ENCODE results near the gene LRRC32.

LRRC32 gene

GRCh38 chr11:76662656-76663485, 7.7 kb downstream of the LRRC32 start:
- no peak for DNase-seq (ENCODE audit: low spot score)

DNA sequence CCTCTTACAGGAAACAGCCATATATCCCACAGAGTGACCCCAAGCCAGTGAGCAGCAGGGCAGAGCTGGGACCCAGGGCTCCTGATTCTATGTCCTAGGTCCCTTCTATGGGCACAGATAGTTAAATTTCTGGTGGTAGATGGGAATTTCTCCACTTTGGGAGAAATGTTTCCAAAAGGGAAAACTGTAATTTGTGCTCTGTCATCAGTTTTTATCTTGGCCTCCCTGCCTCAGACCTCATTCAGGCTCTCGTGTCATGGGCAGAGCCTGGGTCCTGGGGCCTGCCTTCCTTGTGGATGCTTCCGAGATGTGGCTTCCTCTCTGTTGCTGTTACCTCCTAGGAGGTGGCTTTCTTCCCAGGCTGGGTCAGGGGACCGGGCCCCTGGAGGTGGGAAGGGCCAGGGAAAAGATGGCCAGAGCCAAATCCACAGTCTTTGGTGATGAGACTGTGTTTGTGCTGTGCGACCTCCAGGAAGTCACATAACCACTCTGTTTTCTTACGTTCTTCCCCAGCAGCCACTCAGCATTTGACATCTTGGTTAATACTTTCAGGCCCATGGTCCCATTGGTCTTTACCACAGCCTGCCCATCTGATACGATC, 8.6 kb downstream of the LRRC32 start:
- DNase-seq (ENCODE audit: low spot score) = no peak

DNA sequence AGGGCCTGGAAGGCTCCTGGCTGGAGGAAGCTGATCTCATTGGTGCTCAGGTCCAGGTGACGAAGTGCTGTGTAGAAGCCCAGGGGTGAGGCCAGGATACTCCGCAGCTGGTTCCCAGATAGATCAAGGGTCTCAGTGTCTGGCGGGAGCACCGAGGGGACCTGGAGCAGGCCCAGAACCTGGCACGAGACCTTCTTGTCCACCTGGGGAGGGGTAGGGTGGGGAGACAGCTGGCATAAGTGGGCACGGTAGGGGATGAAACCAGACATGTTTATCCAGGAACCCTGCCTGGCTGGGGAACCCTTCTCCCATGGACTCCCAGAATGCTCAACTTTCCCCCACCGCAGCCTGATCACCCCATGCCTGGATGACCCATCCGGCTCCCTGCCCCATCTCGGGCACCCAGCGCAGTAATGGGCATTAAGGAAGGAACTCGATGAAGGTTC, 9.2 kb downstream of the LRRC32 start:
- no peak for DNase-seq (ENCODE audit: low spot score)

DNA sequence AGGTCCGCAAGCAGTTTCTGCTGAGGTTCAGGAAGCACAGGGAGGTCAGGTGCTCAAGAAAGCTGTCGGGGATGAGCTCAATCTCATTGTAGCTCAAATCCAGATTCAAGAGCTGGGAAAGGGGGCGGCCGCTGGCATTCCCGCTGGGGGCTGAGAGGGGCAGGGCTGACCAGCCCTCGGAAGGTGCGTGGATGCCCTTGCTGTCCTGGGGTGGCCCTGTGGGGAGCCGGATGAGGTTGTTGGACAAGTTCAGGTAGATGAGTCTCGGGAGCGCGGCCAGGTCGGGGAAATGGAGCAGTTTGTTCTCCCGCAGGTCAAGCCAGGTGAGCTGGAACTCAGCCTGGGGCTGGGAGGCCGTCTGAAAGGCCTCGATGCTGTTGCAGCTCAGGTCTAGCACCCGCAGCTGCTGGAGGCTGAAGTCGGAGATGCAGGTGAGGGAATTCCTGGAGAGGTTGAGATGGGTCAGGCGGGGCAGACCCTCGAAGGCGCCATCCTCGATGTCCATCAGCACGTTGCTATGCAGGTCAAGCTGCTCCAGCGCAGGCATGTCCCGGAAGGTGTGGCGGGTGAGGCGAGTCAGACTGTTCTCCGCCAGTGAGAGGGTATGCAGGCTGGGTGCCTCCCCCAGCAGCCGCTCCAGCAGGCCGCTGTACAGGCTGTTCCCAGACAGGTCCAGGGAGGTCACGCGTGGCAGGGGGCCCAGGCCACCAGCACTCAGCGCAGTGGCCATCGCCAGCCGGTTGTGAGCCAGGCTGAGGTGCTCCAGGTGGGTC, 9.8 kb downstream of the LRRC32 start:
- DNase-seq (ENCODE audit: low spot score) = no peak

- no peak for DNase-seq (ENCODE audit: low spot score)
Observed at GRCh38 chr11:76659672-76660532, 10.6 kb downstream of the LRRC32 start.

GRCh38 chr11:76658651-76659650, 11.6 kb downstream of the LRRC32 start:
- DNase-seq (ENCODE audit: low spot score) = no peak

GRCh38 chr11:76658231-76658630, 12.3 kb downstream of the LRRC32 start:
- DNase-seq (ENCODE audit: low spot score) = no peak

DNA sequence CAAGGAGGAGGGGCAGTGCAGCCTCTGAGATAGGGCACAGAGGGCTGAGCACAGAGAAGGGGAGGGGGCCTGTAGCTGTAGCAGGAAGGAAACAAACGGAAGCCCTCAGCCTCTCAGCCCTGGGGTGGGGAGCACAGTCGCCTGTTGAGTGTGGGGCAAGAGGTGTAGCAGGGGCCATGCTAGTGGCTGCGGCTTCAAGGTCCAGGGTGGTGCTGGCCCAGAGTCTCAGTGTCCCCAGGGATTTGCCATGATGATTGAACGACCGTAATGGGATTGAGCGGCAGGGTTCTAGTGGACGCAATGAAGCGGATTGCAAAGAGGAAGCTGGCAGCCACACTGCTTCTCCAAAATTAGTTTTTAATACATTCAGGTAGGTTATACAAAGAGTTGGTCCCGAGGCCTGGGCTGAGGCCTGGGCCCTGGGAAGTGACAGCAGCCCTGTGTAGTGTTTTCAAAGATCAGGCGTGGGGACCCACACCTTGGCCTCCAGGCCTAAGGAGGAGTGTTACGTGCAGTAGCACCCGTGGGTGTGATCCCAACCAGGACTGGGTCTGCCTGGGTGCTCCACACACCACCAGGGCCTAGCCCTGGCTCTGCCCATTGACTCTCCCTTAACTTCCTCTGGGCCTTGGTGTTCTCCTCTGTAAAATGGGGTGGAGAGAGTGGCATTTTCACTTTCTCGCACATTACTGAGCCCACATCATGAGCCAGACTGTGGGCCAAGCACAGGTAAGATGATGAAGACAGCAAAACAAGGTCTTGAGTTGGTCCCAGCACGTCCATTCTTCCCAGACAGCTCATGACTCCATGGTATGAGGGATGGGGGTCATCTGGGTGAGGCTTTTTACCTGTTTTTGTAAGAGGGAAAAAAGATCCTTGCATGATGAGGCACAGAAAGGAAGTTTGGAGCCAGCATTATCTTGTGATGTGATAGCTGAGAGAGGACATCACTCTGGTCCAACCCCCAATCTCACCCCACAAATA, 13.1 kb downstream of the LRRC32 start:
- DNase-seq (ENCODE audit: low spot score) = no peak

DNA sequence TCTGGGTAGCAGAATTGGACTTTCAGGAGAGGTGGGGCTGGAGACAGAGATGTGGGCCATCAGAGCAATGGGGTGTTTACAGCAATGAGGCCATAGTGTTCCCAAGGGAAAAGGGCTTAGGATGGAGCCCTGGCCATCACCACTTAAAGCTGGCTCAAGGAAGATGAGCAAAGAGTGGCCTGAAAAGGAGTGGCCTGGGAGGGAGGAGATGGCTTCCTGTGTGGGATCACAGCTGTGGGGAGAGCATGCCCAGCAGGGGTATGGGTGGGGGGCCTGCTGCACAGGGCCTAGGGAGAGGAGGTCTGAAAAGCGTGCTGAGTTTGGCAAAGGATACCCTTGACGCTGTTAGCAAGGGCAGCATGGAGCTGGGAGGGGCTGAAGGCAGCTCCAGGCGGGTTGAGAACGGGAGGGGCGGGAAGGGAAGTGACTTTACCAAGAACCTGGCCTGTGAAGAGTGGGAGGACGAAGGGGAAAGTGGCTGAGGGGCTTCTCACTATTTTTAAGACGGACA, 13.9 kb downstream of the LRRC32 start:
- DNase-seq (ENCODE audit: low spot score) = no peak

- no peak for DNase-seq (ENCODE audit: low spot score)
Observed at GRCh38 chr11:76656050-76656531, 14.5 kb downstream of the LRRC32 start.

DNA sequence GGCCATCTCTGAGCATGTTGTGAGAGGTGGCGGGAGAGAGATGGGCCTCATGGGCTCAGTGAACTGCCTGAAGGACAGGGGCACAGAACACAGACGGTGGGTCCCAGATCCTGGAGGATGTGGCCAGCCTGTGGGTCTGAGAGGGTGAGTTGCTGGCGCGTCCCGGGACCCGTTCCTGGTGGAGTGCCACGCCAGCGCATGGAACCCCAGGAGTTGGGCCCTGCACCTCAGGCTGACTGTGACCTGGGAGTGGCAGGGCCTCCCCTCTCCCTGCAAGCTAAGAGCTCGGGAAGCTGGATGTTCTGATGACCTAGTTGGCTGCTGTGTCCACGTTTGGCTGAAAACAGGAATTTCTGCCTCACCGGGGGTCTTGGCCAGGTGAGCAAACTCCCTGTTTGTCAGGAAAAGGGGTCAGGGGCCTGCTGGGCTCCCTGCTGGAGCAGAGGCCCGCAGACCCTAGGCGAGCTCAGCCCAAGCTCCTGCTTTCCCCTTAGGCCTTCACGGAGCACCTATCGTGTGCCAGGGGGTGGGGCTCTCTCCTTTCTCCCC, 15.0 kb downstream of the LRRC32 start:
- no peak for DNase-seq (ENCODE audit: low spot score)

DNA sequence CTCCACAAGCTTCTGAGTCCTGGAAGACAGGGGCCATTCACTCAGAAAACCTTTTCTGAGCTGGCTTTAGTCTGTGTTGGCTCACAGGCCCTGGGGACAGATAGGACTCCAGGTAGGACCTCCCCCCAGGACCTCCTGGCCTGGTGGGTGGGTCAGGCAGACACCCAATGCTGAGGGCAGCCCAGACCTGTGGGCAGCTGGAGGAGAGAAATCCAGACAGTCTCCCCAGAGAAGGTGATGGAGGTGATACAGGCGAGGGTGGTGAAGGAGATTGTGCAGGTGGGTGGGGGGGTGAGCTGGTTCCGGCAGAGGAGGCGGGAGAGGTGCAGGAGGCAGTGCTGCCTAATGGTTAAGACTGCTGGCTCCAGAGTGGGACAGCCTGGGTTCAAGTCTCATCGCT, 15.6 kb downstream of the LRRC32 start:
- no peak for DNase-seq (ENCODE audit: low spot score)

DNA sequence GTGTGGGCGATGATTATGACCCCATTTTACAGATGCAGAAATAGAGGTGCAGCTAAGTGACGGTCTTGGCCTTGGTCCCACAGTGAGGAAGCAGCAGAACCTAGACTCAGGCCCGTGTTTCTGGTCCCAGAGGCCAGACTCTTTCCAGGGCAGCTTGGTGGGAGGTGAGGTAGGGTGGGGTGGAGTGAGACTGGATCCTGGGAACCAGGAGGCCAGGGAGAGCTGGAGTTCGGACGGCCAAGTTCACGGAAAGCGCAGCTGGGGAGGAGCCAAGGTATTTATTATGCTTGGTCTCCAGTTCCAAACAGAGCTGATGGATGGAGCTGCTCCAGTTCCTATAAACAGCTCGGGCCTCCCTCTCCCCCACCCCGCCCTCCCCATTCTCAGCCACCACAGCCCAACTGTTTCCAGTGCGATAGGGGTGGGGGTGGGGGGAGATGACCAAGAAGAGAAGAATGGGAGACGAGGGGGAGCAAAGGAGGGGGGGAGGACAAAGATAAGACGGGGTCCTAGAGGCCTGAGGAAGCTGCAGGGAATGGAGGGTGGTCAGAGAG, 16.2 kb downstream of the LRRC32 start:
- DNase-seq (ENCODE audit: low spot score) = no peak

- no peak for DNase-seq (ENCODE audit: low spot score)
Observed at GRCh38 chr11:76653674-76654284, 16.8 kb downstream of the LRRC32 start.

DNA sequence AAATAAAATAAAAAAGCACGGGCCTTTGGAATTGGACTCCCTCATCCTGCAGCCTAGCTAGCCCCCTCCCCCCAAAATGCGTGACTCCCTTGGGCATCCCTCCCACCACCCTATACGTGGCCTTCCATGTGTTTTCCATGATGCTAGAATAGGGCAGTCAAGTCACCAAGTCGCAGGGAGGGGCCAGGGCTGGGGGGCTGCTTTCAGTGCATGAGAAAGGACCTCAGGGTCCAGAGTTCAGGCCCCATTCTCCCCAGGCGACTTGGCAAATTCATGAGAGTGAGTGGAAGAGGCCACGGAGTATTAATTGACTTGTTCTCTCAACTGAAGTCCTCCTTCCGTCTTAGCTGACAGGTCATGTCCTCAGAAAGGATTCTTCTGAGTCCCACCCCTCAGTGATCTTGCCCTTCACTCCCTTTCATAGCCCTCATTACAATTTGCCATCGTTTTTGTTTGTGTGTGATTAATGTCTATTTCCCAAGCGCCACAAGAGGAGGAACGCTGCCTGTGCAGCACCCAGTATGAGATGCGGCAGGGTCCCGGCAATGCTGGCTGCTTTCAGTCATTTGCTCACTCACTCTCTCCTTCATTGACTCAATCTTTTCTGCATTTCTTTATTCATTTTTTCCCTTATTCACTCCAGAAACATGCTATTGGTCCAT, 17.4 kb downstream of the LRRC32 start:
- DNase-seq (ENCODE audit: low spot score) = no peak

- no peak for DNase-seq (ENCODE audit: low spot score)
Observed at GRCh38 chr11:76649851-76650372, 20.6 kb downstream of the LRRC32 start.

DNA sequence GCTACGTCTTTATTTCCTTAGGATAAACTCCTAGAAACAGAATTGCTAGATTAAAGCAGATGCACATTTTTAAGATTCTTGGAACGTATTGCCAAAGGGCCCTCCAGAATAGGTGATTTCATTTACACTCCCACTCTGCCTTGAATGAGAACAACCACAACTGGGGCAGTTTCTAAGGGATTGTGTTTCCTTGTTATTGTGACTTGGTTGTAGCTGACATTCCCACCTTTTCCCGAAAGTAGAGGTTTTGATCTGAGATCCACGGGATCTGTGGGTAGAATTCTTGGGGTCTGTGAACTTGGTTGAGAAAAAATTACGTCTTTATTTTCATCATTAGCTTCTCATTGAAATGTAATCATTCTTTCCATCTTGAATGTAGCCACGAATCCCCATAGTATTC, 21.5 kb downstream of the LRRC32 start:
- no peak for DNase-seq (ENCODE audit: low spot score)

All from ecto neural progenitor cell (in vitro differentiated cells).